BLaER1 (cell line): ENCODE results near the gene PGAP2.

Source experiments
- H3K27ac ChIP-seq: shearing (Covaris generic); formaldehyde crosslinking; 2 replicates; pipeline ENCODE4 v1.8.1; 2022
- H3K27me3 ChIP-seq: shearing (Covaris generic); formaldehyde crosslinking; 2 replicates; pipeline ENCODE4 v1.8.1; 2022
- H3K36me3 ChIP-seq: shearing (Covaris generic); formaldehyde crosslinking; 2 replicates; pipeline ENCODE4 v1.8.1; 2022
- H3K4me1 ChIP-seq: shearing (Covaris generic); formaldehyde crosslinking; 2 replicates; pipeline ENCODE4 v1.8.1; 2022
- H3K4me2 ChIP-seq: shearing (Covaris generic); formaldehyde crosslinking; 2 replicates; pipeline ENCODE4 v1.8.1; 2022
- H3K4me3 ChIP-seq: shearing (Covaris generic); formaldehyde crosslinking; 2 replicates; pipeline ENCODE4 v1.8.1; 2022
- H3K9ac ChIP-seq: shearing (Covaris generic); formaldehyde crosslinking; 2 replicates; pipeline ENCODE4 v1.8.1; 2022
- H3K9me3 ChIP-seq: shearing (Covaris generic); formaldehyde crosslinking; 2 replicates; pipeline ENCODE4 v1.8.1; 2022
- H4K20me1 ChIP-seq: shearing (Covaris generic); formaldehyde crosslinking; 2 replicates; pipeline ENCODE4 v1.8.1; 2022
- Cebpa-rat ChIP-seq: shearing (Covaris generic); IDR thresholded peaks from 2 replicates; pipeline ENCODE4 v1.8.1; 2022

PGAP2 gene

GRCh38 chr11:3838504-3838903 is 30.1 kb downstream of the PGAP2 start:
- TF ChIP-seq Cebpa-rat: no peak
- Histone ChIP-seq H3K36me3 (peaks cover 17% of the 10 kb centered on the region), H3K27ac (peak overlapping the region; percentile 42; the same call in 1 of the 2 replicates), H3K4me1 (peaks cover 79% of the 10 kb centered on the region), H3K9ac (peak overlapping the region; percentile 89), H4K20me1 (peaks cover 69% of the 10 kb centered on the region), H3K9me3 (no peaks in the 10 kb centered on the region), H3K4me3 (peak overlapping the region; percentile 85), H3K4me2 (peak overlapping the region; percentile 94), H3K27me3 (no peaks in the 10 kb centered on the region)

GRCh38 chr11:3840004-3840869 is 31.9 kb downstream of the PGAP2 start:
- Histone ChIP-seq H3K4me1 (peaks cover 61% of the 10 kb centered on the region), H3K4me3 (peak overlapping the region; percentile 85), H3K27me3 (no peaks in the 10 kb centered on the region), H3K4me2 (peak overlapping the region; percentile 94), H3K9ac (peak overlapping the region; percentile 89), H3K9me3 (no peaks in the 10 kb centered on the region), H4K20me1 (peaks cover 52% of the 10 kb centered on the region), H3K36me3 (peaks cover 3% of the 10 kb centered on the region), H3K27ac (peak overlapping the region; percentile 88)
- no peak for TF ChIP-seq Cebpa-rat

- Histone ChIP-seq H3K27ac (peak within 1 kb of the TSS; percentile 88), H3K36me3 (no peaks in the 10 kb centered on the region), H3K9ac (peak within 1 kb of the TSS; percentile 89), H3K9me3 (no peaks in the 10 kb centered on the region), H3K4me3 (peak within 1 kb of the TSS; percentile 85), H3K27me3 (no peaks in the 10 kb centered on the region), H4K20me1 (peaks cover 44% of the 10 kb centered on the region), H3K4me1 (peaks cover 54% of the 10 kb centered on the region), H3K4me2 (peak within 1 kb of the TSS; percentile 94)
- no peak for TF ChIP-seq Cebpa-rat
These were observed 32.6 kb downstream of the PGAP2 start, which contains the start of gene RHOG for GRCh38 chr11:3840870-3841425. RHOG (minus strand) TSS chr11:3840959; CDS start chr11:3828138, 12,821 bp downstream.

- Histone ChIP-seq H3K27me3 (no peaks in the 10 kb centered on the region), H3K4me2 (peak overlapping the region; percentile 76), H3K4me3 (peak overlapping the region; percentile 85), H4K20me1 (peaks cover 37% of the 10 kb centered on the region), H3K9ac (peak overlapping the region; percentile 89), H3K9me3 (no peaks in the 10 kb centered on the region), H3K36me3 (no peaks in the 10 kb centered on the region), H3K27ac (peak overlapping the region; percentile 88), H3K4me1 (peaks cover 47% of the 10 kb centered on the region)
- TF ChIP-seq Cebpa-rat: no peak
These were observed 33.3 kb downstream of the PGAP2 start for GRCh38 chr11:3841426-3842350.

GRCh38 chr11:3843326-3843725 is 35.0 kb downstream of the PGAP2 start:
- no peak for TF ChIP-seq Cebpa-rat
- H3K9ac ChIP-seq: no peak overlapping the region

GRCh38 chr11:3845246-3845645 is 36.9 kb downstream of the PGAP2 start:
- TF ChIP-seq Cebpa-rat: no peak
- peaks cover 12% of the 10 kb centered on the region for H3K4me1 ChIP-seq
- no peak overlapping the region for H3K4me2 ChIP-seq
- peaks cover 2% of the 10 kb centered on the region for H4K20me1 ChIP-seq
- no peaks in the 10 kb centered on the region for H3K27me3 ChIP-seq
- no peak overlapping the region for H3K27ac ChIP-seq
- H3K9ac ChIP-seq: no peak overlapping the region
- H3K4me3 ChIP-seq: no peak overlapping the region
- no peaks in the 10 kb centered on the region for H3K9me3 ChIP-seq
- no peaks in the 10 kb centered on the region for H3K36me3 ChIP-seq

More at GRCh38 chr11:3843326-3843725, 35.0 kb downstream of the PGAP2 start:
- Histone ChIP-seq H3K4me1 (peaks cover 30% of the 10 kb centered on the region), H3K4me3 (no peak overlapping the region), H3K36me3 (no peaks in the 10 kb centered on the region), H4K20me1 (peaks cover 21% of the 10 kb centered on the region), H3K27me3 (no peaks in the 10 kb centered on the region), H3K9me3 (no peaks in the 10 kb centered on the region), H3K27ac (no peak overlapping the region), H3K4me2 (no peak overlapping the region)

GRCh38 chr11:3845670-3846069 is 37.3 kb downstream of the PGAP2 start:
- no peaks in the 10 kb centered on the region for H4K20me1 ChIP-seq
- H3K27ac ChIP-seq: no peak overlapping the region
- H3K27me3 ChIP-seq: no peaks in the 10 kb centered on the region
- no peaks in the 10 kb centered on the region for H3K36me3 ChIP-seq
- no peaks in the 10 kb centered on the region for H3K9me3 ChIP-seq
- no peak overlapping the region for H3K9ac ChIP-seq
- no peak overlapping the region for H3K4me3 ChIP-seq
- H3K4me2 ChIP-seq: no peak overlapping the region
- TF ChIP-seq Cebpa-rat: no peak
- peaks cover 12% of the 10 kb centered on the region for H3K4me1 ChIP-seq

GRCh38 chr11:3849297-3849874 is 41.0 kb downstream of the PGAP2 start:
- Histone ChIP-seq H4K20me1 (no peaks in the 10 kb centered on the region), H3K27ac (no peak overlapping the region), H3K36me3 (no peaks in the 10 kb centered on the region), H3K27me3 (no peaks in the 10 kb centered on the region), H3K4me3 (no peak overlapping the region), H3K9ac (no peak overlapping the region), H3K4me1 (peaks cover 15% of the 10 kb centered on the region), H3K4me2 (no peak overlapping the region), H3K9me3 (no peaks in the 10 kb centered on the region)
- TF ChIP-seq Cebpa-rat: no peak

- H3K4me2 ChIP-seq: peak overlapping the region; percentile 98
- H4K20me1 ChIP-seq: peaks cover 27% of the 10 kb centered on the region
- H3K27me3 ChIP-seq: peaks cover 8% of the 10 kb centered on the region; the same call in 1 of the 2 replicates
- H3K36me3 ChIP-seq: no peaks in the 10 kb centered on the region
- no peak for TF ChIP-seq Cebpa-rat
- no peaks in the 10 kb centered on the region for H3K9me3 ChIP-seq
- no peak overlapping the region for H3K4me3 ChIP-seq
- H3K4me1 ChIP-seq: peaks cover 46% of the 10 kb centered on the region
- H3K27ac ChIP-seq: no peak overlapping the region
- no peak overlapping the region for H3K9ac ChIP-seq
These were observed 45.1 kb downstream of the PGAP2 start for GRCh38 chr11:3853545-3853842.
